ENCODE data around the gene BABAM2. TPM values are rescaled to one million over a fixed set of nuclear protein-coding genes. Genes with fewer than 3 reads are reported as not detected.

The BABAM2 gene
- total RNA-seq, 3 donors from 2014 or later = 34.8 to 42.4 (median 41.3) TPM

DNA sequence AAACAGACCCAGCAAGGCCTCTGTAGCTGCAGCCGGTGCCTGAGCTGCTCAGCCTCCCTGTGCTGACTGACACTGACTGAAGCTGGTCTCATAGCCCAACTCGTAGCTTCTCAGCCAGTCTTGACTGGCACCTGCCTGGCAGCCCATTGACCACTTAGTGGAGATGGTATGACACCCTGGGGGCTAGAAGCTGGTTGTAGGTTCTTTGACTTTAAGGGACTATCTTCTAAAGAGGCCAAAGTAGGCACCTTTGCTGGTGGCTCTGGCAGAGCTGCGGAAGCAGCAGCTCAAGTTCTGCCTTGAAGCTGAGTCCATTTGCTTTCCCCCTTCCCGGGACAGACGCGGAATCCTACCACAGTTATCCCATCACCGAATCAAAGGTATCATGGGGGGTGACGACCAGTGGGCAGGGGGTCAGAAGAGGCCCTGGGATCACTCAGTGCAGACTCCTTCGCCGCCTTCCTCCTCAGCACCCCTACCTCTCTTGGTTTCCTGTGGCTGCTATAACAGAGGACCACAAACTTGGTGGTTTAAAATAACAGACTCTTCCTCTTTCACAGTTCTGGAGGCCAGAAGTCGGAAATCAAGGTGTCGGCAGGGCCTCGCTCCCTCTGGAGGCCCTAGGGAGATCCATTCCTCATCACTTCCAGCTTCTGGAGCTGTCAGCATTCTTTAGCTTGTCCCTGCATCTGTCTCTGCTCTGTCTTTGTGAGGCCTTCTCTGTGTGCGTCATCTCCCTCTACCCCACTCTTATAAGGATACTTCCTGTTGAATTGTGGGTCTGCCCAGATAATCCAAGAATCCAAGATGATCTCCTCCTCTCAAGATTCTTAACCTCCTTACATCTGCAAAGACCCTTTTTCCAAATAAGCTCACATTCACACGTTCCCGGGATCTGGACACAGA, 488.4 kb downstream of the BABAM2 start:
- DNase-seq = peak in 1 of 3 donors; percentile 35

DNA sequence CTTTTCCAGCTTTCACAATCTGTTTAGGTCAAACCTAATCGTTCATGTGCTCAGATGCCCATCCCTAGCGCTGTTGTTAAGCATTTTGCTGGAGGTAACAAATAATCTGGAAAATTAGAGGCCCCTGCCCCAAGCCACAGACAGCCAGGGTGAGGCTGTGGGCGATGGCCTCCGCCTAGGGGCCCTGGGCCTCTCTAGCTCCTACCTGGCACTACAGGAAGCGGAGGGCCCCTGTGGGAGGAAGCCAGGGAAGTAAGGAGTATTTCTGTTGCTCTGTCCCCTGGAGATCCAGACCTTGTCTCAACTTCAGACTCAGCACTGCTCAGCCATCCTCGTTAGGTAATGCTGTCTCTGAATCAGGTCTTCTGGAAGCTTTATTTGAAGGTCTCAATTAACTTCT, 489.7 kb downstream of the BABAM2 start:
- Histone ChIP-seq H3K36me3 (ENCODE audit: low read depth) (no peaks in the 10 kb centered on the region), H3K4me3 (no peak overlapping the region), H3K9me3 (no peaks in the 10 kb centered on the region), H3K4me1 (ENCODE audit: low read depth) (peaks cover 56% of the 10 kb centered on the region)
- TF ChIP-seq, protein P1, sequence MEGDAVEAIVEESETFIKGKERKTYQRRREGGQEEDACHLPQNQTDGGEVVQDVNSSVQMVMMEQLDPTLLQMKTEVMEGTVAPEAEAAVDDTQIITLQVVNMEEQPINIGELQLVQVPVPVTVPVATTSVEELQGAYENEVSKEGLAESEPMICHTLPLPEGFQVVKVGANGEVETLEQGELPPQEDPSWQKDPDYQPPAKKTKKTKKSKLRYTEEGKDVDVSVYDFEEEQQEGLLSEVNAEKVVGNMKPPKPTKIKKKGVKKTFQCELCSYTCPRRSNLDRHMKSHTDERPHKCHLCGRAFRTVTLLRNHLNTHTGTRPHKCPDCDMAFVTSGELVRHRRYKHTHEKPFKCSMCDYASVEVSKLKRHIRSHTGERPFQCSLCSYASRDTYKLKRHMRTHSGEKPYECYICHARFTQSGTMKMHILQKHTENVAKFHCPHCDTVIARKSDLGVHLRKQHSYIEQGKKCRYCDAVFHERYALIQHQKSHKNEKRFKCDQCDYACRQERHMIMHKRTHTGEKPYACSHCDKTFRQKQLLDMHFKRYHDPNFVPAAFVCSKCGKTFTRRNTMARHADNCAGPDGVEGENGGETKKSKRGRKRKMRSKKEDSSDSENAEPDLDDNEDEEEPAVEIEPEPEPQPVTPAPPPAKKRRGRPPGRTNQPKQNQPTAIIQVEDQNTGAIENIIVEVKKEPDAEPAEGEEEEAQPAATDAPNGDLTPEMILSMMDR (IDR thresholded peaks at IDR 0.05) = no peak
- ATAC-seq (no peak), DNase-seq (no peak)
- intact Hi-C loops (cut with DNase I, micrococcal nuclease) = no loop called here

More for the DNA sequence above, 488.4 kb downstream of the BABAM2 start:
- Histone ChIP-seq H3K36me3 (ENCODE audit: low read depth) (no peaks in the 10 kb centered on the region), H3K4me1 (ENCODE audit: low read depth) (peaks cover 56% of the 10 kb centered on the region), H3K9me3 (no peaks in the 10 kb centered on the region), H3K4me3 (no peak overlapping the region)
- TF ChIP-seq, protein P1 (IDR thresholded peaks at IDR 0.05) = no peak
- intact Hi-C loops (cut with DNase I, micrococcal nuclease) = no loop called here
- ATAC-seq = no peak

DNA sequence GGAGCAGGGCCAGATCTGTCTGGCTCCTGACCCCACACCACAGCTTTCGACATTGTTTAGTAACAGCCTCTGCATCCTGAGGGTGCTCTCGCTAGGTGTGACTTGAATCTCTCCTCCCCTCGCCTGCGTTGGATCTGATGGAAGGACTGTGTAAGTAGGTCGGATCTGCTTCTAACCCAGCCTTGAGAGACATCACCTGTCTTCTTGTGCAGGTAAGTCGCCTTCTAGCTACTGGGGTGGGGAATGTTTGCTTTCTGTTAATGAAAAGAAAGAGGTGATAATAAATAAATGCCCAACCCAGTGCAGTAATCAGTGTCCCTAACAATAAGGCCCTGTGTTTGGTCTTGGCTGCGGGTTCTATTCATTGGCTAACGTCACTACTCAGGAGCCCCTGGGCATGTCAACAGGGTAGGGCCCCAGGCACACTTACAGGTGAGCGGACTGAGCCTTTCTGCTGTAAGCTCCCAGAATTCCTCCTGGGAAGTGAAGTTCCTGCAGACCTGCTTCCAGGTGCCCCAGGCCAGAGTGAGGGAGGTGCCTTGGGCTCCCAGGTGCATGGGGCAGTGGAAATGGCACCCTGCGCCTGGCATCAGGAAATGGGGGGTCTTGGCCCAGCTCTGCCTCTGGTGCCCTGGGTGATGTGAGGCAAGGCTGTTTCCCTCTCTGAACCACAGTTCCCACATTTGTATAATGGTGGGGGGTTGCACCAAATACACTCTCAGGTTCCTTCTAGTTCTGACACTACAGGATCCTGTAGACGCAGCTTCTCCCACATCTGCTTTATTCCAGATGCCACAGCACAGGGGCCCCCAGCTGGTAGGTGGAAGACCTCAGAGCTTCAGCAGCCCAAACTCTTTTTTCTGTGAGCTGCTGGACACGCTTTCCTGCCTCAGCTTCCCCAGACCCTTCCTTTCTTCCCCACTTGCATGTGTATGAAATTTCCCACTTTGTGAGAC, 491.0 kb downstream of the BABAM2 start:
- Histone ChIP-seq H3K4me1 (ENCODE audit: low read depth) (peaks cover 53% of the 10 kb centered on the region), H3K36me3 (ENCODE audit: low read depth) (no peaks in the 10 kb centered on the region), H3K9me3 (no peaks in the 10 kb centered on the region), H3K4me3 (no peak overlapping the region)
- ATAC-seq = peak; percentile 43
- TF ChIP-seq, protein P1 (IDR thresholded peaks at IDR 0.05) = no peak
- intact Hi-C loops (cut with DNase I, micrococcal nuclease) = no loop called here
- DNase-seq = peak in 2 of 3 donors; percentile 53 to 63

DNA sequence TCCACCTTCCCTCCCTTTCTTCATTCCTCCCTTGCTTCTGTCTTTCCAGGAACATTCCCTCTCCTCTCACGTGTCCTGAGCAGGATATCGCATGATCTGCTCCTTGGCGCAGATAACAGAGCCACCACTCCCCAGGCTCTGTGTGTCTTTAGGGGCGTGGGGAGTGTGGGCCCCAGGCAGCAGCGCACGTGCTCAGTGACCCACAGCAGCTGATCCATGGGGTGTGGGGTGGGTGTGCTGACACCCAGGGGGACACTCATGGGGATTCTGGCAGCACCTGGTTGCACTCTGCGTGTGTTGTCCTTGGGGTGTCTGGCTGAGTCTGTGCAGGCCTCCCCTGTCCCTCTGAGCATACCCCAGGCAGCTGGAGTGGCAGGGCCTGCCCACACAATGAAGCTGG, 492.2 kb downstream of the BABAM2 start:
- DNase-seq = peak in 2 of 3 donors; percentile 52 to 64
- Histone ChIP-seq H3K4me1 (ENCODE audit: low read depth) (peaks cover 40% of the 10 kb centered on the region), H3K4me3 (no peak overlapping the region), H3K9me3 (no peaks in the 10 kb centered on the region), H3K36me3 (ENCODE audit: low read depth) (no peaks in the 10 kb centered on the region)
- ATAC-seq = peak; percentile 39
- TF ChIP-seq, protein P1 (IDR thresholded peaks at IDR 0.05) = no peak
- intact Hi-C loops (cut with DNase I, micrococcal nuclease) = no loop called here

DNA sequence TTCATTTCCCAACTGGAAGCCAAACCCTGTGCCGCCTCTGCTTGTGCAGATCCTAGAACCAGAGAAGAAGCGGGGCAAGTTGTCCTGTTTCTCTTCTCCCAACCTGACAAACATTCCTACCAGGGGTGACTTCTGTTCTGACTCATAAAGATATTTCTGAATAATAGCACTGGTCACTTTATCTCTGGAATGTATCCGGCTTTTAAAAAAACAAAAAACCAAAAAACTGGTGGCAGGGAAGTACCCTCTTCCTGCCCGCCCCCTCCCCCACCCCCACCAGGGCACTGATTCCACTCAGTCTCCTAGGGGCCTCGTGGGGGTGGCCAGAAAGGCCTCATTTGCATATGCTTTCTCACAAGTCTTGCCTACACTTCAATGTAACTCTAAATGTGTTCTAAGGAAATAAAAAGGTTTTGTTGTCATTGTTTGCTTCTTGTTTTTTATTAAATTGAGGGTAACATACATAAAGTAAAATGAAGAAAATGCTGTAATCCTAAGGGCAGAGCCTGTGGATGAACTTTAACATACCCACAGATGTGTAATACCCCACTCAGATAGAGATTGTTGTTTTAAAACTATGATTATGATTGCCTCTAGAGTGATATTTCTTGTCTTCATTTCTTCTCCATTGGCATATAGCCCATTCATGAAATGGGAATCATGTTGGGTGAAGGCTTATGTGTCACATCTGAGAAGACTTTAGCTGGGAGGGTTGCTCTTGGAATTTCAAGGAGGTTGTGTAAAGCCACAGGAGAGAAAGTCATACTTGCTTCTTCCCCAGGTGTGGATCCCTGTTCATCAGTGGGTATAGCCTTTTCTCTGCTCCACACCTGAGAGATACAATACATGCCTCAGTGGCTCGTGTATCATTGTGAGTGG, 496.8 kb downstream of the BABAM2 start:
- ATAC-seq = no peak
- TF ChIP-seq, protein P1 (IDR thresholded peaks at IDR 0.05) = no peak
- no peaks in the 10 kb centered on the region for H3K9me3 ChIP-seq
- no peak for DNase-seq
- no peaks in the 10 kb centered on the region for H3K36me3 ChIP-seq (ENCODE audit: low read depth)
- peaks cover 15% of the 10 kb centered on the region for H3K4me1 ChIP-seq (ENCODE audit: low read depth)
- intact Hi-C loops (cut with DNase I, micrococcal nuclease) = no loop called here
- no peak overlapping the region for H3K4me3 ChIP-seq

Data from mucosa of descending colon (tissue), 3 donors.